NCI-H1092 (cell line): ENCODE data around the gene ACP7.

Source experiments
- DNase-seq: peaks from one replicate; lab custom pipeline; 2025; lab: John Stamatoyannopoulos, UW

ACP7 gene

GRCh38 chr19:39150235-39150634 is 66.1 kb downstream of the ACP7 start:
- no peak for DNase-seq

- DNase-seq, result no peak
These were observed 66.8 kb downstream of the ACP7 start for GRCh38 chr19:39150807-39151600.

GRCh38 chr19:39152066-39152465 is 67.9 kb downstream of the ACP7 start:
- DNase-seq, result no peak

- no peak for DNase-seq
These were observed 70.0 kb downstream of the ACP7 start for GRCh38 chr19:39154100-39154628.

- DNase-seq, result no peak
These were observed 70.5 kb downstream of the ACP7 start for GRCh38 chr19:39154629-39155100.

- DNase-seq, result no peak
These were observed 71.0 kb downstream of the ACP7 start for GRCh38 chr19:39155114-39155700.

- DNase-seq, result no peak
These were observed 71.6 kb downstream of the ACP7 start for GRCh38 chr19:39155741-39156140.

- no peak for DNase-seq
These were observed 72.4 kb downstream of the ACP7 start for GRCh38 chr19:39156326-39157230.

- no peak for DNase-seq
These were observed 73.3 kb downstream of the ACP7 start for GRCh38 chr19:39157275-39157996.

GRCh38 chr19:39157997-39158389 is 73.8 kb downstream of the ACP7 start:
- DNase-seq, result no peak

GRCh38 chr19:39158646-39159260 is 74.6 kb downstream of the ACP7 start:
- no peak for DNase-seq

GRCh38 chr19:39160523-39160861 is 76.3 kb downstream of the ACP7 start:
- DNase-seq, result no peak
